Endothelial cell (in vitro differentiated cells): ENCODE measurements around the gene TM9SF3. TPM values are rescaled to one million over a fixed set of nuclear protein-coding genes. Genes with fewer than 3 reads are reported as not detected.

Experiments
- total RNA-seq: library from RNA; stranded (reverse); fragmentation: NEBNext Ultra II Directional; extraction: Animal tissue kit (Norgen Biotek cat#: 25700); gene quantifications from one replicate; pipeline ENCODE4 v1.2.1, GENCODE V29; 2021; ENCODE audit not compliant: unreplicated experiment

Gene TM9SF3
- total RNA-seq, 1 donor from 2014 or later: 157 TPM

Other genes starting within 250 kb of the TM9SF3 start
- gene OPALIN, start 228.0 kb downstream of the TM9SF3 start, total RNA-seq: not detected
- 0.41 TPM for gene TLL2, start 73.1 kb downstream of the TM9SF3 start, total RNA-seq
- 9.0 TPM for gene PIK3AP1, start 133.5 kb upstream of the TM9SF3 start, total RNA-seq
- 36.6 TPM for gene LCOR, start 245.3 kb upstream of the TM9SF3 start, total RNA-seq